DND-41 (cell line): ENCODE data around the gene FAM171A2.
"Not testable (repeated sequence)": the region's sequence is repeated elsewhere in the genome, so short reads cannot be mapped to it uniquely, and the experiment has no call there.

Source experiments
- CTCF ChIP-seq: IDR thresholded peaks from 2 replicates; pipeline ENCODE4 v1.5.1; 2012; ENCODE audit warnings: borderline replicate concordance, low read length, moderate library complexity, mild to moderate bottlenecking; ENCODE audit not compliant: poor library complexity, severe bottlenecking; ENCODE audit errors: extremely low read depth
- EZH2 ChIP-seq: IDR thresholded peaks from 3 replicates; pipeline ENCODE4 v1.6.1; 2012; ENCODE audit warnings: borderline replicate concordance, low read depth, mild to moderate bottlenecking, moderate library complexity, low read length, inconsistent platforms; ENCODE audit not compliant: severe bottlenecking

- TF ChIP-seq CTCF, EZH2: not testable (repeated sequence)
Measured at GRCh38 chr17:44365051-44365450, 1.4 kb upstream of the FAM171A2 start.
